HG03575 (cell line): Measurements from ENCODE around the gene CXCL17.

Experiments used
- ATAC-seq: cut with Tn5 transposase; IDR thresholded peaks from one replicate; pipeline ENCODE4 v1.9.1; 2021; ENCODE audit not compliant: unreplicated experiment, insufficient number of reproducible peaks, low FRiP score; ENCODE audit errors: extremely low read depth

CXCL17 gene

GRCh38 chr19:42428676-42429075 is 14.1 kb downstream of the CXCL17 start:
- no peak for ATAC-seq

GRCh38 chr19:42427313-42427712 is 15.4 kb downstream of the CXCL17 start, which contains the start of gene LIPE:
LIPE (minus strand) TSS chr19:42427388; CDS start chr19:42427149, 239 bp downstream.
- ATAC-seq = no peak

GRCh38 chr19:42426643-42427042 is 16.1 kb downstream of the CXCL17 start:
- no peak for ATAC-seq

- no peak for ATAC-seq
Observed at GRCh38 chr19:42424712-42425131, 18.0 kb downstream of the CXCL17 start.

GRCh38 chr19:42424345-42424707 is 18.4 kb downstream of the CXCL17 start:
- no peak for ATAC-seq

- ATAC-seq = no peak
Observed at GRCh38 chr19:42423462-42424344, 19.0 kb downstream of the CXCL17 start.

- no peak for ATAC-seq
Observed at GRCh38 chr19:42422901-42423461, 19.8 kb downstream of the CXCL17 start.

- ATAC-seq = no peak
Observed at GRCh38 chr19:42422092-42422900, 20.4 kb downstream of the CXCL17 start.

- ATAC-seq = no peak
Observed at GRCh38 chr19:42421591-42422031, 21.1 kb downstream of the CXCL17 start.

GRCh38 chr19:42421101-42421500 is 21.6 kb downstream of the CXCL17 start:
- no peak for ATAC-seq

GRCh38 chr19:42420055-42420544 is 22.6 kb downstream of the CXCL17 start:
- no peak for ATAC-seq

- no peak for ATAC-seq
Observed at GRCh38 chr19:42419309-42419708, 23.4 kb downstream of the CXCL17 start.

GRCh38 chr19:42412661-42413076 is 30.1 kb downstream of the CXCL17 start:
- no peak for ATAC-seq

- ATAC-seq = no peak
Observed at GRCh38 chr19:42412227-42412626, 30.5 kb downstream of the CXCL17 start.

- no peak for ATAC-seq
Observed at GRCh38 chr19:42411581-42412178, 31.1 kb downstream of the CXCL17 start.

- ATAC-seq = no peak
Observed at GRCh38 chr19:42410371-42410770, 32.4 kb downstream of the CXCL17 start.

- no peak for ATAC-seq
Observed at GRCh38 chr19:42409477-42409876, 33.3 kb downstream of the CXCL17 start.

GRCh38 chr19:42407816-42408175 is 35.0 kb downstream of the CXCL17 start:
- no peak for ATAC-seq
